Breast epithelium (tissue), 4 donors: ENCODE data around the gene SERINC2. TPM values are rescaled to one million over a fixed set of nuclear protein-coding genes. Genes with fewer than 3 reads are reported as not detected.

ENCODE experiments used
- DNase-seq, 2 donors: peaks; one replicate each; pipeline ENCODE4 v3.0.0-alpha.2; 2019; ENCODE audit warnings: low spot score in 2 of 2
- H3K27ac ChIP-seq, 2 donors: fragments of 200-600 bp; sonication (generic) in 1 of 2; one replicate each; pipeline ENCODE4 v1.5.1; 2016 to 2019; ENCODE audit warnings: mild to moderate bottlenecking in 1 of 2
- H3K27me3 ChIP-seq, 2 donors: fragments of 200-600 bp; sonication (generic) in 1 of 2; one replicate each; pipeline versions ENCODE4 v1.5.1 to v1.6.0; 2017 to 2019; ENCODE audit warnings: control low read depth in 1 of 2, mild to moderate bottlenecking in 1 of 2
- H3K36me3 ChIP-seq: fragments of 200-600 bp; one replicate; pipeline ENCODE4 v1.5.1; 2019
- H3K4me1 ChIP-seq, 2 donors: fragments of 200-600 bp; sonication (generic); one replicate each; pipeline ENCODE4 v1.5.1; 2016 to 2019; ENCODE audit warnings: control low read depth in 1 of 2
- H3K4me3 ChIP-seq, 3 donors: fragments of 200-600 bp; sonication (generic); 1 replicate in 2 of 3; 2 replicates in 1 of 3; pipeline ENCODE4 v1.5.1; 2016 to 2019; ENCODE audit warnings: mild to moderate bottlenecking in 3 of 3, moderate library complexity in 2 of 3
- H3K9me3 ChIP-seq, 2 donors: fragments of 200-600 bp; sonication (generic) in 1 of 2; one replicate each; pipeline ENCODE4 v1.5.1; 2016 to 2019; ENCODE audit warnings: control low read depth in 1 of 2
- CTCF ChIP-seq, 3 donors: fragments of 450-650 bp; IDR thresholded peaks; one replicate each; pipeline ENCODE4 v1.5.1; 2016 to 2017; ENCODE audit warnings: antibody characterized with exemption in 3 of 3, mild to moderate bottlenecking in 3 of 3, moderate library complexity in 3 of 3
- POLR2A ChIP-seq: fragments of 450-650 bp; IDR thresholded peaks from one replicate; pipeline ENCODE4 v1.6.1; 2016; ENCODE audit warnings: antibody characterized with exemption, mild to moderate bottlenecking, moderate library complexity
- POLR2AphosphoS5 ChIP-seq, 3 donors: sonication (generic); formaldehyde crosslinking; IDR thresholded peaks; one replicate each; pipeline ENCODE4 v1.6.1; 2017; ENCODE audit warnings: antibody characterized with exemption in 3 of 3
- intact Hi-C: fragments of 100-400 bp; cut with DNase I; formaldehyde crosslinking; loops from one replicate; pipeline ENCODE4 v1.15.1; 2023; ENCODE audit warnings: low total_unique reads
- total RNA-seq, 3 donors: library from RNA; depleted of rRNA; stranded (reverse); fragments of >200 nt; gene quantifications; one replicate each; pipeline ENCODE4 v1.1.0, GENCODE V29; 2016

The SERINC2 gene
- total RNA-seq, 3 donors from 2014 or later, result 10.4 to 50.6 (median 30.5) TPM

- intact Hi-C loops, result no loop called here
- Histone ChIP-seq H3K9me3 (no peaks in the 10 kb centered on the region), H3K27me3 (no peaks in the 10 kb centered on the region), H3K4me1 (no peaks in the 10 kb centered on the region), H3K27ac (no peak overlapping the region), H3K36me3 (no peaks in the 10 kb centered on the region), H3K4me3 (no peak overlapping the region)
- peak in 1 of 2 donors; percentile 14 for DNase-seq
- no peak for TF ChIP-seq POLR2AphosphoS5 (IDR thresholded peaks at IDR 0.05)
- no peak for TF ChIP-seq CTCF (IDR thresholded peaks at IDR 0.05)
- TF ChIP-seq POLR2A, result no peak
Observed at GRCh38 chr1:31432592-31433395, 19.8 kb downstream of the SERINC2 start.

GRCh38 chr1:31433396-31433930 lies 20.4 kb downstream of the SERINC2 start:
- intact Hi-C loops, result no loop called here
- no peak overlapping the region for H3K4me3 ChIP-seq
- no peaks in the 10 kb centered on the region for H3K9me3 ChIP-seq
- TF ChIP-seq POLR2A (no peak), CTCF (IDR thresholded peaks at IDR 0.05) (no peak), POLR2AphosphoS5 (IDR thresholded peaks at IDR 0.05) (no peak)
- DNase-seq, result no peak
- H3K36me3 ChIP-seq, result no peaks in the 10 kb centered on the region
- H3K27me3 ChIP-seq, result no peaks in the 10 kb centered on the region
- H3K27ac ChIP-seq, result peak overlapping the region in 1 of 2 donors; percentile 85
- H3K4me1 ChIP-seq, result no peaks in the 10 kb centered on the region

- Histone ChIP-seq H3K9me3 (no peaks in the 10 kb centered on the region), H3K36me3 (no peaks in the 10 kb centered on the region), H3K4me1 (no peaks in the 10 kb centered on the region), H3K27me3 (no peaks in the 10 kb centered on the region), H3K27ac (peak overlapping the region; percentile 66 to 85), H3K4me3 (no peak overlapping the region)
- DNase-seq, result peak in 1 of 2 donors; percentile 21
- no peak for TF ChIP-seq POLR2A
- no peak for TF ChIP-seq CTCF (IDR thresholded peaks at IDR 0.05)
- TF ChIP-seq POLR2AphosphoS5 (IDR thresholded peaks at IDR 0.05), result no peak
- intact Hi-C loops, result no loop called here
Observed at GRCh38 chr1:31434101-31434871, 21.3 kb downstream of the SERINC2 start.

GRCh38 chr1:31434979-31435378 lies 22.0 kb downstream of the SERINC2 start:
- no peaks in the 10 kb centered on the region for H3K36me3 ChIP-seq
- intact Hi-C loops, result no loop called here
- no peaks in the 10 kb centered on the region for H3K9me3 ChIP-seq
- TF ChIP-seq POLR2A (no peak), CTCF (IDR thresholded peaks at IDR 0.05) (no peak), POLR2AphosphoS5 (IDR thresholded peaks at IDR 0.05) (no peak)
- no peaks in the 10 kb centered on the region for H3K27me3 ChIP-seq
- no peaks in the 10 kb centered on the region for H3K4me1 ChIP-seq
- H3K4me3 ChIP-seq, result no peak overlapping the region
- DNase-seq, result peak in 1 of 2 donors; percentile 69
- H3K27ac ChIP-seq, result peak overlapping the region; percentile 66 to 85
